ENCODE data around the gene WBP4.

DNA sequence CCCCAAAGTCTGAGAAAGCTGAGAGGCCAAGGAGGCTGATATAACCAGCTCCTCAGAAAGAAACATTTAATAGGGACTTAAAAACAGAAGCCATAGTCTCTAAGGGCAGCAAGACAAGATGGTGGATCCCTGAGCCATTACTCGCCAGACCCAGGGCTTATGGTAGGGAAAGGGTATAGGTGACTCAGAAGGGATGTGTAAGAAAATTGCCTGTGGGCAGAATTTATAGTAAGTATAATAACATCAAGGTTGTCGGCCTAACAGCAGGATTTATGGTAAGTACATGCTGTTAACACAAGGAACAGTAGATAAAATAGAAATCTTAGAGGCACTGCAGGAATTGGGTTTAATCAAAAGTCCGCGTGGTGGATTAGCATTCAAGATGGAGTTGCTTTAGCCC lies 56.6 kb downstream of the WBP4 start:
- TF ChIP-seq, protein P1, sequence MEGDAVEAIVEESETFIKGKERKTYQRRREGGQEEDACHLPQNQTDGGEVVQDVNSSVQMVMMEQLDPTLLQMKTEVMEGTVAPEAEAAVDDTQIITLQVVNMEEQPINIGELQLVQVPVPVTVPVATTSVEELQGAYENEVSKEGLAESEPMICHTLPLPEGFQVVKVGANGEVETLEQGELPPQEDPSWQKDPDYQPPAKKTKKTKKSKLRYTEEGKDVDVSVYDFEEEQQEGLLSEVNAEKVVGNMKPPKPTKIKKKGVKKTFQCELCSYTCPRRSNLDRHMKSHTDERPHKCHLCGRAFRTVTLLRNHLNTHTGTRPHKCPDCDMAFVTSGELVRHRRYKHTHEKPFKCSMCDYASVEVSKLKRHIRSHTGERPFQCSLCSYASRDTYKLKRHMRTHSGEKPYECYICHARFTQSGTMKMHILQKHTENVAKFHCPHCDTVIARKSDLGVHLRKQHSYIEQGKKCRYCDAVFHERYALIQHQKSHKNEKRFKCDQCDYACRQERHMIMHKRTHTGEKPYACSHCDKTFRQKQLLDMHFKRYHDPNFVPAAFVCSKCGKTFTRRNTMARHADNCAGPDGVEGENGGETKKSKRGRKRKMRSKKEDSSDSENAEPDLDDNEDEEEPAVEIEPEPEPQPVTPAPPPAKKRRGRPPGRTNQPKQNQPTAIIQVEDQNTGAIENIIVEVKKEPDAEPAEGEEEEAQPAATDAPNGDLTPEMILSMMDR (conservative IDR thresholded peaks at IDR 0.05; ENCODE audit: low read depth, low read length): no peak
- TF ChIP-seq RCOR1 (IDR thresholded peaks at IDR 0.05; ENCODE audit: insufficient replicate concordance, low read length) (no peak), POLR2A (IDR thresholded peaks at IDR 0.05; ENCODE audit: low read depth, low read length) (no peak)

Data from IMR-90 (cell line).